ENCODE results near the gene PRDX6.
"Not testable (repeated sequence)": the region's sequence is repeated elsewhere in the genome, so short reads cannot be mapped to it uniquely, and the experiment has no call there.

The PRDX6 gene

DNA sequence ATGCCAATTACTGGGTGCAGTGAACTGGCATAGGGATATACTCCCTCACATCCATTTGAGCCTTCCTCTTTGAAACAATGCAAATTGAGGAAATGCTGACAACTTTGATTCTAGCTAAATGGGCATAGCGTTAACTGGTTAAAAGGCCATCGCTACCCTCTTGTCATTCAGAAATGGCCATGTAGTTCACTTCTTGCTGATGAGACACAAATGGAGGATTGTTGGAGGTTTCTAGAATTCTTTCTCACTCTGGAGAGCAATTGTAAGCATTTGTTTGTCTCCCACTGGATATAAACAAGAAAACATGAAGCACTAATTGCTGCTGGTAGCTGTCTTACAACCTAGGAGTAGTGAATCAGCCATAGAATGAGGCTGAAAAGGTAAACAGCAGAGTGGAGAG lies 14.4 kb downstream of the PRDX6 start:
- no peaks in the 10 kb centered on the region for H3K27me3 ChIP-seq (ENCODE audit: control insufficient read depth in 5 of 5, insufficient read depth in 4 of 5, low read length in 5 of 5)
- no peak overlapping the region for H3K9ac ChIP-seq (ENCODE audit: low read length in 5 of 5)
- H3K9me3 ChIP-seq (ENCODE audit: control insufficient read depth in 5 of 5, low read length in 5 of 5) = no peaks in the 10 kb centered on the region
- no peaks in the 10 kb centered on the region for H3K4me1 ChIP-seq (ENCODE audit: control insufficient read depth in 5 of 5, insufficient read depth in 5 of 5, low read length in 5 of 5)
- peaks cover 27 to 50% (median 32%) of the 10 kb centered on the region in 5 donors for H3K36me3 ChIP-seq (ENCODE audit: control insufficient read depth in 5 of 5, insufficient read depth in 5 of 5, low read length in 5 of 5)
- H3K27ac ChIP-seq (ENCODE audit: low read depth, low read length) = no peak overlapping the region
- H3K4me3 ChIP-seq (ENCODE audit: low read depth in 1 of 5, low read length in 5 of 5) = no peak overlapping the region

DNA sequence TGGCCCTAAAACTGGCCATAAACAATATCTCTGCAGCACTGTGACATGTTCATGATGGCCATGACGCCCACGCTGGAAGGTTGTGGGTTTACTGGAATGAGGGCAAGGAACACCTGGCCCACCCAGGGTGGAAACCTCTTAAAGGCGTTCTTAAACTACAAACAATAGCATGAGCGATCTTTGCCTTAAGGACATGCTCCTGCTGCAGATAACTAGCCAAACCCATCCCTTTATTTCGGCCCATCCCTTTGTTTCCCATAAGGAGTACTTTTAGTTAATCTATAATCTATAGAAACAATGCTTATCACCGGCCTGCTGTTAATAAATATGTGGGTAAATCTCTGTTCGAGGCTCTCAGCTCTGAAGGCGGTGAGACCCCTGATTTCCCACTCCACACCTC lies 16.0 kb downstream of the PRDX6 start:
- not testable (repeated sequence) for H3K9ac ChIP-seq (ENCODE audit: low read length in 5 of 5); H3K4me1 ChIP-seq (ENCODE audit: control insufficient read depth in 5 of 5, insufficient read depth in 5 of 5, low read length in 5 of 5); H3K9me3 ChIP-seq (ENCODE audit: control insufficient read depth in 5 of 5, low read length in 5 of 5); H3K27me3 ChIP-seq (ENCODE audit: control insufficient read depth in 5 of 5, insufficient read depth in 4 of 5, low read length in 5 of 5); H3K27ac ChIP-seq (ENCODE audit: low read depth, low read length); H3K4me3 ChIP-seq (ENCODE audit: low read depth in 1 of 5, low read length in 5 of 5)
- peaks cover 12 to 34% (median 16%) of the 10 kb centered on the region in 5 donors for H3K36me3 ChIP-seq (ENCODE audit: control insufficient read depth in 5 of 5, insufficient read depth in 5 of 5, low read length in 5 of 5)

- Histone ChIP-seq H3K4me1 (ENCODE audit: control insufficient read depth in 5 of 5, insufficient read depth in 5 of 5, low read length in 5 of 5) (no peaks in the 10 kb centered on the region), H3K9me3 (ENCODE audit: control insufficient read depth in 5 of 5, low read length in 5 of 5) (peaks cover 0 to 4% (median 0%) of the 10 kb centered on the region in 5 donors), H3K27me3 (ENCODE audit: control insufficient read depth in 5 of 5, insufficient read depth in 4 of 5, low read length in 5 of 5) (no peaks in the 10 kb centered on the region), H3K27ac (ENCODE audit: low read depth, low read length) (no peak overlapping the region), H3K36me3 (ENCODE audit: control insufficient read depth in 5 of 5, insufficient read depth in 5 of 5, low read length in 5 of 5) (peaks cover 0 to 19% (median 0%) of the 10 kb centered on the region in 5 donors), H3K4me3 (ENCODE audit: low read depth in 1 of 5, low read length in 5 of 5) (no peak overlapping the region), H3K9ac (ENCODE audit: low read length in 5 of 5) (no peak overlapping the region)
Observed at GRCh38 chr1:173495609-173496267, 18.6 kb downstream of the PRDX6 start.

- Histone ChIP-seq H3K9me3 (ENCODE audit: control insufficient read depth in 5 of 5, low read length in 5 of 5) (peaks cover 0 to 4% (median 0%) of the 10 kb centered on the region in 5 donors), H3K4me3 (ENCODE audit: low read depth in 1 of 5, low read length in 5 of 5) (no peak overlapping the region), H3K27me3 (ENCODE audit: control insufficient read depth in 5 of 5, insufficient read depth in 4 of 5, low read length in 5 of 5) (no peaks in the 10 kb centered on the region), H3K9ac (ENCODE audit: low read length in 5 of 5) (no peak overlapping the region), H3K27ac (ENCODE audit: low read depth, low read length) (no peak overlapping the region), H3K36me3 (ENCODE audit: control insufficient read depth in 5 of 5, insufficient read depth in 5 of 5, low read length in 5 of 5) (peaks cover 0 to 10% (median 0%) of the 10 kb centered on the region in 5 donors), H3K4me1 (ENCODE audit: control insufficient read depth in 5 of 5, insufficient read depth in 5 of 5, low read length in 5 of 5) (no peaks in the 10 kb centered on the region)
Observed at GRCh38 chr1:173496757-173497320, 19.7 kb downstream of the PRDX6 start.

- Histone ChIP-seq H3K4me3 (ENCODE audit: low read depth in 1 of 5, low read length in 5 of 5) (no peak overlapping the region), H3K27ac (ENCODE audit: low read depth, low read length) (no peak overlapping the region), H3K9me3 (ENCODE audit: control insufficient read depth in 5 of 5, low read length in 5 of 5) (peaks cover 0 to 4% (median 0%) of the 10 kb centered on the region in 5 donors), H3K4me1 (ENCODE audit: control insufficient read depth in 5 of 5, insufficient read depth in 5 of 5, low read length in 5 of 5) (peaks cover 0 to 13% (median 6%) of the 10 kb centered on the region in 5 donors), H3K36me3 (ENCODE audit: control insufficient read depth in 5 of 5, insufficient read depth in 5 of 5, low read length in 5 of 5) (peaks cover 0 to 5% (median 0%) of the 10 kb centered on the region in 5 donors), H3K27me3 (ENCODE audit: control insufficient read depth in 5 of 5, insufficient read depth in 4 of 5, low read length in 5 of 5) (no peaks in the 10 kb centered on the region), H3K9ac (ENCODE audit: low read length in 5 of 5) (no peak overlapping the region)
Observed at GRCh38 chr1:173499729-173500128, 22.6 kb downstream of the PRDX6 start.

GRCh38 chr1:173502104-173502503 lies 25.0 kb downstream of the PRDX6 start:
- Histone ChIP-seq H3K9ac (ENCODE audit: low read length in 5 of 5) (no peak overlapping the region), H3K4me3 (ENCODE audit: low read depth in 1 of 5, low read length in 5 of 5) (no peak overlapping the region), H3K4me1 (ENCODE audit: control insufficient read depth in 5 of 5, insufficient read depth in 5 of 5, low read length in 5 of 5) (peaks cover 0 to 21% (median 16%) of the 10 kb centered on the region in 5 donors), H3K27me3 (ENCODE audit: control insufficient read depth in 5 of 5, insufficient read depth in 4 of 5, low read length in 5 of 5) (no peaks in the 10 kb centered on the region), H3K27ac (ENCODE audit: low read depth, low read length) (no peak overlapping the region), H3K36me3 (ENCODE audit: control insufficient read depth in 5 of 5, insufficient read depth in 5 of 5, low read length in 5 of 5) (peaks cover 0 to 5% (median 0%) of the 10 kb centered on the region in 5 donors), H3K9me3 (ENCODE audit: control insufficient read depth in 5 of 5, low read length in 5 of 5) (no peaks in the 10 kb centered on the region)

GRCh38 chr1:173503391-173503790 lies 26.3 kb downstream of the PRDX6 start:
- Histone ChIP-seq H3K4me3 (ENCODE audit: low read depth in 1 of 5, low read length in 5 of 5) (no peak overlapping the region), H3K9me3 (ENCODE audit: control insufficient read depth in 5 of 5, low read length in 5 of 5) (no peaks in the 10 kb centered on the region), H3K27me3 (ENCODE audit: control insufficient read depth in 5 of 5, insufficient read depth in 4 of 5, low read length in 5 of 5) (no peaks in the 10 kb centered on the region), H3K9ac (ENCODE audit: low read length in 5 of 5) (peak overlapping the region in 1 of 5 donors; percentile 28), H3K27ac (ENCODE audit: low read depth, low read length) (peak overlapping the region; percentile 57), H3K4me1 (ENCODE audit: control insufficient read depth in 5 of 5, insufficient read depth in 5 of 5, low read length in 5 of 5) (peaks cover 0 to 28% (median 21%) of the 10 kb centered on the region in 5 donors), H3K36me3 (ENCODE audit: control insufficient read depth in 5 of 5, insufficient read depth in 5 of 5, low read length in 5 of 5) (peaks cover 0 to 5% (median 0%) of the 10 kb centered on the region in 5 donors)

- Histone ChIP-seq H3K9ac (ENCODE audit: low read length in 5 of 5) (no peak overlapping the region), H3K36me3 (ENCODE audit: control insufficient read depth in 5 of 5, insufficient read depth in 5 of 5, low read length in 5 of 5) (peaks cover 0 to 5% (median 0%) of the 10 kb centered on the region in 5 donors), H3K27ac (ENCODE audit: low read depth, low read length) (peak overlapping the region; percentile 57), H3K4me3 (ENCODE audit: low read depth in 1 of 5, low read length in 5 of 5) (no peak overlapping the region), H3K4me1 (ENCODE audit: control insufficient read depth in 5 of 5, insufficient read depth in 5 of 5, low read length in 5 of 5) (peaks cover 0 to 28% (median 21%) of the 10 kb centered on the region in 5 donors), H3K27me3 (ENCODE audit: control insufficient read depth in 5 of 5, insufficient read depth in 4 of 5, low read length in 5 of 5) (no peaks in the 10 kb centered on the region), H3K9me3 (ENCODE audit: control insufficient read depth in 5 of 5, low read length in 5 of 5) (no peaks in the 10 kb centered on the region)
Observed at GRCh38 chr1:173504268-173504667, 27.1 kb downstream of the PRDX6 start.

GRCh38 chr1:173505391-173505790 lies 28.3 kb downstream of the PRDX6 start:
- peaks cover 0 to 28% (median 21%) of the 10 kb centered on the region in 5 donors for H3K4me1 ChIP-seq (ENCODE audit: control insufficient read depth in 5 of 5, insufficient read depth in 5 of 5, low read length in 5 of 5)
- H3K36me3 ChIP-seq (ENCODE audit: control insufficient read depth in 5 of 5, insufficient read depth in 5 of 5, low read length in 5 of 5) = no peaks in the 10 kb centered on the region
- H3K27ac ChIP-seq (ENCODE audit: low read depth, low read length) = no peak overlapping the region
- H3K4me3 ChIP-seq (ENCODE audit: low read depth in 1 of 5, low read length in 5 of 5) = no peak overlapping the region
- no peaks in the 10 kb centered on the region for H3K9me3 ChIP-seq (ENCODE audit: control insufficient read depth in 5 of 5, low read length in 5 of 5)
- H3K9ac ChIP-seq (ENCODE audit: low read length in 5 of 5) = no peak overlapping the region
- H3K27me3 ChIP-seq (ENCODE audit: control insufficient read depth in 5 of 5, insufficient read depth in 4 of 5, low read length in 5 of 5) = no peaks in the 10 kb centered on the region

- H3K4me1 ChIP-seq (ENCODE audit: control insufficient read depth in 5 of 5, insufficient read depth in 5 of 5, low read length in 5 of 5) = peaks cover 0 to 28% (median 21%) of the 10 kb centered on the region in 5 donors
- H3K27me3 ChIP-seq (ENCODE audit: control insufficient read depth in 5 of 5, insufficient read depth in 4 of 5, low read length in 5 of 5) = no peaks in the 10 kb centered on the region
- no peaks in the 10 kb centered on the region for H3K36me3 ChIP-seq (ENCODE audit: control insufficient read depth in 5 of 5, insufficient read depth in 5 of 5, low read length in 5 of 5)
- no peaks in the 10 kb centered on the region for H3K9me3 ChIP-seq (ENCODE audit: control insufficient read depth in 5 of 5, low read length in 5 of 5)
- peak overlapping the region; percentile 68 for H3K27ac ChIP-seq (ENCODE audit: low read depth, low read length)
- H3K4me3 ChIP-seq (ENCODE audit: low read depth in 1 of 5, low read length in 5 of 5) = no peak overlapping the region
- no peak overlapping the region for H3K9ac ChIP-seq (ENCODE audit: low read length in 5 of 5)
Observed at GRCh38 chr1:173506437-173506836, 29.3 kb downstream of the PRDX6 start.
